Smooth muscle cell of the coronary artery (primary cell): Measurements from ENCODE around the gene SRP19. TPM values are rescaled to one million over a fixed set of nuclear protein-coding genes. Genes with fewer than 3 reads are reported as not detected.

Source experiments
- total RNA-seq: library from RNA; depleted of rRNA; stranded (reverse); fragments of >200 nt; gene quantifications from 2 replicates; pipeline ENCODE4 v1.2.3, GENCODE V29; 2014; ENCODE audit warnings: low replicate concordance

The SRP19 gene
- 26.0 and 58.0 TPM in 2 replicates for total RNA-seq

GRCh38 chr5:112860929-112861637 is at the start of gene SRP19:
TSS of gene SRP19 (plus strand) at chr5:112861287. CDS start at chr5:112861377, 90 bp downstream.

Other genes with a start within 250 kb of the SRP19 start
- 41.9 and 58.3 TPM in 2 replicates for gene APC, start 123.4 kb upstream of the SRP19 start, total RNA-seq
- 54.3 and 84.1 TPM in 2 replicates for gene REEP5, start 60.9 kb downstream of the SRP19 start, total RNA-seq
- 11.5 and 20.7 TPM in 2 replicates for gene DCP2, start 115.5 kb downstream of the SRP19 start, total RNA-seq